Trophoblast cell (in vitro differentiated cells and primary cell): ENCODE measurements around the gene TTLL6.

Experiments
- DNase-seq, 2 donors: peaks; one replicate each; pipeline ENCODE4 v3.0.0-alpha.2; 2016
- H2AFZ ChIP-seq: 2 replicates; pipeline ENCODE4 v1.6.1; 2013; ENCODE audit warnings: low read length, moderate library complexity, mild to moderate bottlenecking; ENCODE audit not compliant: insufficient read depth, poor library complexity
- H2AK5ac ChIP-seq: 2 replicates; pipeline ENCODE4 v1.6.1; 2013; ENCODE audit warnings: mild to moderate bottlenecking, low read length
- H2BK120ac ChIP-seq: 2 replicates; pipeline ENCODE4 v1.6.1; 2013; ENCODE audit warnings: low read length, mild to moderate bottlenecking, moderate library complexity; ENCODE audit not compliant: insufficient read depth, poor library complexity
- H2BK12ac ChIP-seq: 2 replicates; pipeline ENCODE4 v1.6.1; 2013; ENCODE audit warnings: mild to moderate bottlenecking, low read length, moderate library complexity
- H2BK5ac ChIP-seq: 2 replicates; pipeline ENCODE4 v1.6.1; 2013; ENCODE audit warnings: low read length, low read depth, moderate library complexity, mild to moderate bottlenecking; ENCODE audit not compliant: poor library complexity
- H3K14ac ChIP-seq: 2 replicates; pipeline ENCODE4 v1.6.1; 2013; ENCODE audit warnings: mild to moderate bottlenecking, low read length
- H3K18ac ChIP-seq: 2 replicates; pipeline ENCODE4 v1.6.1; 2013; ENCODE audit warnings: mild to moderate bottlenecking, low read length
- H3K23ac ChIP-seq: 2 replicates; pipeline ENCODE4 v1.6.1; 2013; ENCODE audit warnings: low read length
- H3K27ac ChIP-seq: 2 replicates; pipeline ENCODE4 v1.5.1; 2013; ENCODE audit warnings: low read depth, mild to moderate bottlenecking, inconsistent platforms, low read length, moderate library complexity
- H3K27me3 ChIP-seq: 2 replicates; pipeline ENCODE4 v1.6.1; 2013; ENCODE audit warnings: inconsistent platforms, mild to moderate bottlenecking, low read length, moderate library complexity; ENCODE audit not compliant: insufficient read depth
- H3K36me3 ChIP-seq, 2 experiments: 1 replicate in 1 of 2; 2 replicates in 1 of 2; pipeline ENCODE4 v1.6.1; 2013; ENCODE audit warnings: low read length in 2 of 2, mild to moderate bottlenecking in 2 of 2, moderate library complexity in 1 of 2; ENCODE audit not compliant: insufficient read depth in 2 of 2, control insufficient read depth in 1 of 2
- H3K4ac ChIP-seq: 2 replicates; pipeline ENCODE4 v1.6.1; 2013; ENCODE audit warnings: low read depth, mild to moderate bottlenecking, low read length, moderate library complexity
- H3K4me1 ChIP-seq, 2 experiments: 1 replicate in 1 of 2; 2 replicates in 1 of 2; pipeline ENCODE4 v1.6.1; 2013; ENCODE audit warnings: low read length in 2 of 2, mild to moderate bottlenecking in 2 of 2, moderate library complexity in 1 of 2; ENCODE audit not compliant: insufficient read depth in 2 of 2, control insufficient read depth in 1 of 2
- H3K4me2 ChIP-seq: 2 replicates; pipeline ENCODE4 v1.6.1; 2013; ENCODE audit warnings: inconsistent platforms, mild to moderate bottlenecking, low read length, moderate library complexity
- H3K4me3 ChIP-seq: 2 replicates; pipeline ENCODE4 v1.5.1; 2013; ENCODE audit warnings: mild to moderate bottlenecking, low read depth, low read length, inconsistent platforms
- H3K79me1 ChIP-seq: one replicate; pipeline ENCODE4 v1.6.1; 2013; ENCODE audit warnings: low read length
- H3K79me2 ChIP-seq: 2 replicates; pipeline ENCODE4 v1.6.1; 2013; ENCODE audit warnings: low read length, mild to moderate bottlenecking; ENCODE audit not compliant: control insufficient read depth, insufficient read depth, poor library complexity
- H3K9ac ChIP-seq: 2 replicates; pipeline ENCODE4 v1.6.1; 2013; ENCODE audit warnings: mild to moderate bottlenecking, low read length
- H3K9me3 ChIP-seq: 2 replicates; pipeline ENCODE4 v1.6.1; 2013; ENCODE audit warnings: low read depth, mild to moderate bottlenecking, control low read depth, inconsistent platforms, low read length; ENCODE audit not compliant: insufficient read depth
- H4K12ac ChIP-seq: 2 replicates; pipeline ENCODE4 v1.6.1; 2013; ENCODE audit warnings: low read depth, mild to moderate bottlenecking, low read length, moderate library complexity
- H4K8ac ChIP-seq: 2 replicates; pipeline ENCODE4 v1.6.1; 2013; ENCODE audit warnings: low read depth, mild to moderate bottlenecking, low read length, moderate library complexity
- H4K91ac ChIP-seq: one replicate; pipeline ENCODE4 v1.6.1; 2013; ENCODE audit warnings: low read depth, mild to moderate bottlenecking, low read length, moderate library complexity
- WGBS: extraction: QIAGEN DNeasy Blood & Tissue Kit; methylation state at CpG from one replicate; pipeline ENCODE4 v1.1.7; 2013; ENCODE audit warnings: missing lambda C conversion rate; ENCODE audit not compliant: insufficient read length, insufficient coverage; ENCODE audit errors: extremely low coverage; 5-methylcytosine and 5-hydroxymethylcytosine counted together

Gene TTLL6

GRCh38 chr17:48746916-48747444 lies 70.0 kb downstream of the TTLL6 start:
- Histone ChIP-seq H3K9me3 (peaks cover 6% of the 10 kb centered on the region), H3K4ac (no peak overlapping the region)
- no CpG with 5 or more reads among the region's 21 CpGs for WGBS

GRCh38 chr17:48745381-48746275 lies 71.4 kb downstream of the TTLL6 start:
- Histone ChIP-seq H3K4me3 (no peak overlapping the region), H3K79me1 (no peaks in the 10 kb centered on the region), H4K12ac (no peak overlapping the region), H4K8ac (no peak overlapping the region), H3K27me3 (peaks cover 60% of the 10 kb centered on the region), H3K79me2 (no peaks in the 10 kb centered on the region), H3K4ac (no peak overlapping the region), H3K18ac (no peak overlapping the region), H3K14ac (no peak overlapping the region), H3K4me1 (no peaks in the 10 kb centered on the region), H3K9ac (no peak overlapping the region), H2AFZ (no peak overlapping the region), H3K36me3 (no peaks in the 10 kb centered on the region), H2AK5ac (no peak overlapping the region), H2BK120ac (no peak overlapping the region), H2BK5ac (no peak overlapping the region), H3K27ac (no peak overlapping the region), H3K9me3 (peaks cover 4% of the 10 kb centered on the region), H3K23ac (no peak overlapping the region), H4K91ac (no peak overlapping the region), H2BK12ac (no peak overlapping the region), H3K4me2 (no peak overlapping the region)
- no peak for DNase-seq
- no CpG with 5 or more reads among the region's 12 CpGs for WGBS

More at GRCh38 chr17:48746916-48747444, 70.0 kb downstream of the TTLL6 start:
- Histone ChIP-seq H3K4me2 (no peak overlapping the region), H3K36me3 (no peaks in the 10 kb centered on the region), H4K12ac (no peak overlapping the region), H3K14ac (no peak overlapping the region), H2BK12ac (no peak overlapping the region), H3K9ac (no peak overlapping the region), H2AFZ (peak overlapping the region; percentile 47), H3K23ac (no peak overlapping the region), H4K91ac (no peak overlapping the region), H2BK5ac (no peak overlapping the region), H3K18ac (no peak overlapping the region), H2AK5ac (no peak overlapping the region), H3K27ac (no peak overlapping the region), H3K79me2 (no peaks in the 10 kb centered on the region), H3K79me1 (no peaks in the 10 kb centered on the region), H3K4me3 (no peak overlapping the region), H3K4me1 (no peaks in the 10 kb centered on the region), H3K27me3 (peaks cover 69% of the 10 kb centered on the region), H4K8ac (no peak overlapping the region), H2BK120ac (no peak overlapping the region)
- DNase-seq, result no peak

- H2AK5ac ChIP-seq, result no peak overlapping the region
- no peak overlapping the region for H3K23ac ChIP-seq
- H3K27me3 ChIP-seq, result peaks cover 66% of the 10 kb centered on the region
- no peaks in the 10 kb centered on the region for H3K36me3 ChIP-seq
- H3K18ac ChIP-seq, result no peak overlapping the region
- no peak overlapping the region for H3K4me3 ChIP-seq
- H3K4ac ChIP-seq, result no peak overlapping the region
- H3K79me1 ChIP-seq, result no peaks in the 10 kb centered on the region
- no peak overlapping the region for H4K8ac ChIP-seq
- H3K9ac ChIP-seq, result no peak overlapping the region
- H3K14ac ChIP-seq, result no peak overlapping the region
- H2BK5ac ChIP-seq, result no peak overlapping the region
- H4K91ac ChIP-seq, result no peak overlapping the region
- no peak overlapping the region for H4K12ac ChIP-seq
- no peak overlapping the region for H3K4me2 ChIP-seq
- no peaks in the 10 kb centered on the region for H3K79me2 ChIP-seq
- H2BK12ac ChIP-seq, result no peak overlapping the region
- no peak overlapping the region for H2BK120ac ChIP-seq
- peaks cover 8% of the 10 kb centered on the region for H3K9me3 ChIP-seq
- H2AFZ ChIP-seq, result no peak overlapping the region
- no peak for DNase-seq
- H3K4me1 ChIP-seq, result no peaks in the 10 kb centered on the region
- H3K27ac ChIP-seq, result no peak overlapping the region
Observed at GRCh38 chr17:48740537-48740936, 76.5 kb downstream of the TTLL6 start.

- Histone ChIP-seq H2AFZ (no peak overlapping the region), H3K4ac (no peak overlapping the region), H3K36me3 (no peaks in the 10 kb centered on the region), H3K4me3 (no peak overlapping the region), H3K4me2 (no peak overlapping the region), H3K14ac (no peak overlapping the region), H2BK12ac (no peak overlapping the region), H4K91ac (no peak overlapping the region), H2BK120ac (no peak overlapping the region), H3K18ac (no peak overlapping the region), H4K8ac (no peak overlapping the region), H4K12ac (no peak overlapping the region), H3K9ac (peak overlapping the region; percentile 18), H2BK5ac (no peak overlapping the region), H2AK5ac (no peak overlapping the region), H3K23ac (no peak overlapping the region), H3K9me3 (peaks cover 9% of the 10 kb centered on the region), H3K27me3 (peaks cover 78% of the 10 kb centered on the region), H3K27ac (no peak overlapping the region), H3K4me1 (no peaks in the 10 kb centered on the region), H3K79me2 (no peaks in the 10 kb centered on the region), H3K79me1 (no peaks in the 10 kb centered on the region)
- DNase-seq, result peak; percentile 90 to 91
- no CpG with 5 or more reads among the region's 37 CpGs for WGBS
Observed at GRCh38 chr17:48738803-48739526, 78.1 kb downstream of the TTLL6 start.
